Lung (tissue), 12 donors: ENCODE measurements around the gene ZNF888. TPM values are rescaled to one million over a fixed set of nuclear protein-coding genes. Genes with fewer than 3 reads are reported as not detected.

Experiments
- ATAC-seq: fragments of 200-7000 bp; cut with Tn5 transposase; one replicate; pipeline ENCODE4 v1.9.1; 2020; ENCODE audit warnings: moderate number of reproducible peaks; ENCODE audit not compliant: insufficient read depth, low FRiP score
- DNase-seq, 3 donors: peaks; one replicate each; pipeline ENCODE4 v3.0.0-alpha.2; 2013 to 2017
- H3K27ac ChIP-seq, 2 donors: one replicate each; pipeline ENCODE4 v1.5.1; 2013; ENCODE audit warnings: mild to moderate bottlenecking in 2 of 2, moderate library complexity in 2 of 2, control low read depth in 1 of 2, inconsistent platforms in 1 of 2, low read depth in 1 of 2, low read length in 1 of 2
- H3K27me3 ChIP-seq, 3 donors: one replicate each; pipeline ENCODE4 v1.5.1; 2013; ENCODE audit warnings: low read length in 2 of 3; ENCODE audit not compliant: control insufficient read depth in 3 of 3, insufficient read depth in 3 of 3
- H3K36me3 ChIP-seq, 4 donors: one replicate each; pipeline ENCODE4 v1.5.1; 2013; ENCODE audit warnings: low read length in 4 of 4, mild to moderate bottlenecking in 1 of 4, moderate library complexity in 1 of 4; ENCODE audit not compliant: control insufficient read depth in 4 of 4, insufficient read depth in 4 of 4
- H3K4me1 ChIP-seq, 5 donors: one replicate each; pipeline ENCODE4 v1.5.1; 2013; ENCODE audit warnings: low read length in 5 of 5, mild to moderate bottlenecking in 2 of 5, moderate library complexity in 1 of 5; ENCODE audit not compliant: control insufficient read depth in 5 of 5, insufficient read depth in 5 of 5
- H3K4me3 ChIP-seq: one replicate; pipeline ENCODE4 v1.5.1; 2013; ENCODE audit warnings: mild to moderate bottlenecking, control low read depth, moderate library complexity
- H3K9ac ChIP-seq, 2 donors: one replicate each; pipeline ENCODE4 v1.5.1; 2013; ENCODE audit warnings: low read length in 2 of 2, control low read depth in 1 of 2; ENCODE audit not compliant: insufficient read depth in 1 of 2
- H3K9me3 ChIP-seq, 4 donors: one replicate each; pipeline ENCODE4 v1.5.1; 2013; ENCODE audit warnings: low read length in 3 of 4, mild to moderate bottlenecking in 1 of 4, moderate library complexity in 1 of 4; ENCODE audit not compliant: control insufficient read depth in 4 of 4, insufficient read depth in 3 of 4
- CTCF ChIP-seq: IDR thresholded peaks from 2 replicates; pipeline ENCODE4 v1.5.1; 2012; ENCODE audit warnings: mild to moderate bottlenecking; ENCODE audit errors: control extremely low read depth, extremely low read depth
- WGBS, 2 donors: extraction: QIAGEN DNeasy Blood & Tissue Kit; methylation state at CpG; one replicate each; pipeline ENCODE4 v1.1.7; 2013; 5-methylcytosine and 5-hydroxymethylcytosine counted together
- polyA plus RNA-seq, 2 donors: library from polyadenylated mRNA; stranded (reverse); fragments of 200-250 nt; gene quantifications; one replicate each; pipeline ENCODE4 v1.2.1, GENCODE V29; 2013
- total RNA-seq, 2 donors: library from RNA; depleted of rRNA in 1 of 2; stranded (reverse); fragments of >200 nt in 1 of 2; gene quantifications; one replicate each; pipeline ENCODE4 v1.2.1, GENCODE V29; 2014 to 2021
- donor health status: control.
- donor health status: control.
- donor health status: Bipolar disorder and iron deficiency.
- donor health status: healthy.
- donor health status: DM: yes; HTN: yes; CAD: no.

The ZNF888 gene
- total and polyA plus RNA-seq, 4 donors: 2.2 to 18.9 (median 5.7) TPM

- DNase-seq: peak; percentile 98 to 99 (median 98)
- no peak for TF ChIP-seq CTCF
- peak; percentile 100 for ATAC-seq
- Histone ChIP-seq H3K4me1 (peaks cover 0 to 18% (median 6%) of the 10 kb centered on the region in 5 donors), H3K9ac (peak within 1 kb of the TSS; percentile 71 to 87), H3K9me3 (peaks cover 0 to 20% (median 2%) of the 10 kb centered on the region in 4 donors), H3K36me3 (peaks cover 0 to 8% (median 0%) of the 10 kb centered on the region in 4 donors), H3K27me3 (no peaks in the 10 kb centered on the region), H3K27ac (peak within 1 kb of the TSS; percentile 77 to 88), H3K4me3 (peak within 1 kb of the TSS; percentile 52)
- WGBS, 2 donors: 0 to 1% methylated on average over 55 of the region's 55 CpGs
These were observed 39.4 kb upstream of the ZNF888 start, which contains the start of gene ZNF816 for GRCh38 chr19:52962394-52963246. Gene ZNF816 (minus strand): TSS chr19:52962881. CDS start chr19:52956089, 6,792 bp downstream.

GRCh38 chr19:52961981-52962380 is 38.8 kb upstream of the ZNF888 start:
- no peaks in the 10 kb centered on the region for H3K27me3 ChIP-seq
- peak in 1 of 3 donors; percentile 23 for DNase-seq
- no peak for TF ChIP-seq CTCF
- peak overlapping the region; percentile 52 for H3K4me3 ChIP-seq
- H3K9ac ChIP-seq: peak overlapping the region; percentile 67 to 71
- peak overlapping the region; percentile 77 to 88 for H3K27ac ChIP-seq
- ATAC-seq: no peak
- H3K36me3 ChIP-seq: peaks cover 2 to 12% (median 5%) of the 10 kb centered on the region in 4 donors
- 27 to 29% methylated on average over 5 of the region's 5 CpGs for whole genome bisulfite sequencing, 2 donors
- H3K9me3 ChIP-seq: peaks cover 0 to 24% (median 4%) of the 10 kb centered on the region in 4 donors
- H3K4me1 ChIP-seq: peaks cover 0 to 18% (median 6%) of the 10 kb centered on the region in 5 donors

- Histone ChIP-seq H3K27me3 (no peaks in the 10 kb centered on the region), H3K4me3 (no peak overlapping the region), H3K36me3 (peaks cover 10 to 23% (median 16%) of the 10 kb centered on the region in 4 donors), H3K27ac (no peak overlapping the region), H3K9me3 (peaks cover 0 to 38% (median 4%) of the 10 kb centered on the region in 4 donors), H3K4me1 (peaks cover 0 to 18% (median 6%) of the 10 kb centered on the region in 5 donors), H3K9ac (no peak overlapping the region)
- DNase-seq (no peak), ATAC-seq (no peak)
- TF ChIP-seq CTCF: no peak
- 91 to 97% methylated on average over 11 of the region's 11 CpGs for WGBS, 2 donors
These were observed 36.5 kb upstream of the ZNF888 start for GRCh38 chr19:52959613-52960295.
